Activated CD8-positive, alpha-beta memory T cell treated with anti-CD3 and anti-CD28 coated beads, Interleukin-2, amount 10 ng/mL, durations not matched to agents 7 days and 5 days (primary cell): ENCODE data around the gene PTPRD. TPM values are rescaled to one million over a fixed set of nuclear protein-coding genes. Genes with fewer than 3 reads are reported as not detected.

Experiments
- ATAC-seq: fragments of 150-1000 bp; cut with Tn5 transposase; one replicate; pipeline ENCODE4 v1.10.0; 2021; ENCODE audit warnings: moderate library complexity
- CTCF ChIA-PET: fragments of 350-600 bp; sonication (Branson Sonifier 250); formaldehyde crosslinking; loops from one replicate; lab custom pipeline; 2021; ENCODE audit warnings: antibody characterized with exemption; lab: Charles Lee
- DNase-seq: peaks from one replicate; pipeline ENCODE4 v3.0.0-alpha.2; 2020
- H3K27ac Mint-ChIP-seq: one replicate; pipeline ENCODE4 v1.8.0; 2021; ENCODE audit warnings: mild to moderate bottlenecking, mixed read lengths
- H3K27me3 Mint-ChIP-seq: one replicate; pipeline ENCODE4 v1.8.0; 2021; ENCODE audit warnings: mixed read lengths
- H3K36me3 Mint-ChIP-seq: one replicate; pipeline ENCODE4 v1.8.0; 2021; ENCODE audit warnings: mild to moderate bottlenecking, mixed read lengths
- H3K4me1 Mint-ChIP-seq: one replicate; pipeline ENCODE4 v1.8.0; 2021; ENCODE audit warnings: mixed read lengths
- H3K4me3 Mint-ChIP-seq: one replicate; pipeline ENCODE4 v1.8.0; 2021; ENCODE audit warnings: mild to moderate bottlenecking, moderate library complexity, mixed read lengths
- H3K9me3 Mint-ChIP-seq: one replicate; pipeline ENCODE4 v1.8.0; 2022; ENCODE audit warnings: low read depth, mixed read lengths
- total RNA-seq, 2 experiments: library from RNA; stranded (reverse); gene quantifications; one replicate each; pipeline ENCODE4 v1.2.3, GENCODE V29; 2021

Gene PTPRD
- total RNA-seq, 2 experiments from 2014 or later: 0.07 TPM; not detected in 1

DNA sequence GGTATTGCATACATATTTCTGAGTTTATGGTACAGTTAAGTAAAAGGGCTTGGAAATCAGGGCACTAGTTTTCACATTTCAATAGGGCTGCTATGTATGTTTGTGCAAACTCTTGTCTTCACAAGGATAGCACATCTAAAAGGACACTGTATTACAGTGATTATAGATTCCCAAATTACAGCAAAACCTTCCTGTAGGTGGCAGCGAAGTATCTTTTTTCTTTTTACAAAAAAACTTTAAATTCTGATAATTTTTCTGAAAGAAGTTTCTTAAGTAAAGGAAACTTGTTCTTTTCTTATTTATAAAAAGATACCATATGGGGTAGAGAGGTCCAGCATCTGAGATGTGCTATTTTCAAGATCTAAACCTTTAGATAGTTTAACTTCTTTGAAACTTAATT is 337.8 kb downstream of the PTPRD start:
- peaks cover 7% of the 10 kb centered on the region for H3K9me3 Mint-ChIP-seq
- no peak overlapping the region for H3K4me3 Mint-ChIP-seq
- H3K4me1 Mint-ChIP-seq: no peaks in the 10 kb centered on the region
- ATAC-seq: no peak
- no peak overlapping the region for H3K27ac Mint-ChIP-seq
- CTCF ChIA-PET: no interaction called here
- H3K36me3 Mint-ChIP-seq: no peaks in the 10 kb centered on the region
- no peaks in the 10 kb centered on the region for H3K27me3 Mint-ChIP-seq
- DNase-seq: no peak

DNA sequence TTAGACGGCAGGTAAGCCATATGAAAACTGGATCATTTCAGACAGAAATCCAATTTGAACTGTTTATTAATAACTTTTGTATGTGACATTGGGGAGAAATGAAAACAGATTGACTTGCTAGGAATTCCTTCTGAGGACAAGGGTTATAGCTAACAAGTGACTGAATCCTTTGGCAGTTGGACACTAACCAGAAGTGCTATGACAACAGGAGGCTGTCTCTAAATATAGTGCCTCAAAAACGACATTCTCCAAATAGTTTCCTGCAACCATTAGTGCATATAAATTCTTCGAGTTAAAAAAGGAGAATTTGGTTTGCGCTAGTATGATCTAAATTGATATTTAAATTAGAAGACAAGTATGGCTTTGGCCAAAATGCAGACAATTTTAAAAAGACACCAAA is 338.6 kb downstream of the PTPRD start:
- no peaks in the 10 kb centered on the region for H3K36me3 Mint-ChIP-seq
- no peaks in the 10 kb centered on the region for H3K27me3 Mint-ChIP-seq
- CTCF ChIA-PET: no interaction called here
- no peak overlapping the region for H3K4me3 Mint-ChIP-seq
- ATAC-seq (no peak), DNase-seq (no peak)
- H3K4me1 Mint-ChIP-seq: no peaks in the 10 kb centered on the region
- H3K27ac Mint-ChIP-seq: no peak overlapping the region
- H3K9me3 Mint-ChIP-seq: peaks cover 5% of the 10 kb centered on the region

DNA sequence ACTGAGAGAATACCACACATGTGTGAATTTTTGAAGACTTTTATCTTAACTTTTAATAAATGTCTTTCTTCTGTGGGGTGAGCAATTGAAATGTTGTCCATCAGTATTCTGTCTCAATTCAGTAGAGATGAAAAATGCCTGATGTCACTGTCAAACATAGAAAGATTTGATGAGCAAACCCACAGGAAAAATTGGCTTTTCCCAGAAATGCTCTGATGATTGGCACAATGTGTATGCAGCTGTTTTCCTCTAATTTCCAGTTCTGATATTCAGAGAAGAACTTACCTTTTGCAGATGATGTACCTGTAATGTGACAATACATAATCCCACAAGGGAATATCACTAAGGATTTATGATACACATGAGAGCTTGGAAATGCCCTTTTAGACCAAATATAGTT is 340.0 kb downstream of the PTPRD start:
- Mint-ChIP-seq H3K27me3 (no peaks in the 10 kb centered on the region), H3K4me3 (no peak overlapping the region), H3K4me1 (no peaks in the 10 kb centered on the region), H3K27ac (no peak overlapping the region), H3K9me3 (peaks cover 6% of the 10 kb centered on the region), H3K36me3 (no peaks in the 10 kb centered on the region)
- CTCF ChIA-PET: no interaction called here
- ATAC-seq (no peak), DNase-seq (no peak)

DNA sequence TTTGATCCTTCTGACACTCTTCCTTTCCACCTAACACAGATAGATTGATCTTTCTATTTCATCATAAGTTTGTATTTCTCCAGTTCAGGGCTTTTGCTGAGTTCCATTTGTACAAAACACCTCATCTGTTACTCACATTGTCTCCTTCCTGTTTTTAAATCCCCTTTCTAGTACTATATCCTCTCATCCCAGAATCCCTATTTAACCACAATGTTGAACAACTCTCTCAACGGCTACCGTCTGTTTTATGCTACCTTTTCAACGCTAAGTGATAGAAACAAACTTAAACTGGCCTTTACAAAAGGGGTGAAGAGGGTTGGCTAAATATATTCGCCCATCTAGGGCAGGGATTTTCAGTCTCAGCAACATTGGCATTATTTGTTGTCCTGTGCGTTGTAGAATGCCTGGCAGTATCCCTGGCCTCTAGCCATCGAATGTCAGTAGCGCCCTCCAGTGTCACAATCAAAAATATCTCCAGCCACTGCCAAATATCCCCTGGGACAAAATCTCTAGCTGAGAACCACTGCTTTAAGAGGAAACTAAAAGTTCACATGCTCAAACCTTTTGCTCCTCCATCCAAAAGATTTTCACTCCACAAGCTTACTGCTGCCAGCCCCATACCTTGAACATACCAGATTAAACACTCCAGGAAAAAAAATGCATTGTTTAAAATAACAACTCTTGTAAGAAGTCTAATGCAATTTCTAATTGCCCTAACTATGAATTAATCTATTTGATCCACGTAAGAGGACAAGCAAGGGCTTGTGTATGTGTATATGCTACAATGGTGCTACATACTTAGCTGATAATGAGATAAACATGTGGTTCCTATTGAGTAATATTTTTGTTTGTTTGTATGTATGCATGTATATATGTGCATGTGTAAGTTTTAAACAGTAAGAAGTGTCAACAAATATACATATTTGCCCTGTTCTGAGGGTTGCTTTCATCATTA is 344.0 kb downstream of the PTPRD start:
- ATAC-seq: no peak
- H3K36me3 Mint-ChIP-seq: no peaks in the 10 kb centered on the region
- H3K4me1 Mint-ChIP-seq: no peaks in the 10 kb centered on the region
- no peak overlapping the region for H3K27ac Mint-ChIP-seq
- H3K4me3 Mint-ChIP-seq: no peak overlapping the region
- no peak for DNase-seq
- CTCF ChIA-PET: no interaction called here
- H3K9me3 Mint-ChIP-seq: peaks cover 6% of the 10 kb centered on the region
- no peaks in the 10 kb centered on the region for H3K27me3 Mint-ChIP-seq

DNA sequence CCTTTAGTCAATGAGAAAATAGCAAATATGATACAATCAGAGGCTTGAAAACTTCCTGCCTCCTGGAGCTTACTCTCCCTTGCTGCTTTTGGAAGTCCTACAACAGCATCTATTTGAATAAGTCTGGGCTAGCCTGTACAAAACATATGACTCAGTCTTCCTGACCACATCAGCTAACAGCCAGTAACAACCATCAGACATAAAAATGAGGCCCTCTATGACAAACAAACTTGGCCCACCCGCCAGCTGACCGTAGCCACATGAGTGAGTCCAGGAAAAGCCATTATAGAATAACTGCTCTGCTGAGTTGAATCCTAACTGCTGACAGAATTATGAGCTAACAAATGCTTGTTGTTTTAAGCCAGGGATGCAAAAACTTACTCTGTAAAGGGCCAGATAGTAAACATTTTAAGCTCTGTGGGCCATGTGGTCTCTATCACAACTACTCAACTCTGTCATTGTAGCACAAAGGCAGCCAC is 347.6 kb downstream of the PTPRD start:
- CTCF ChIA-PET: no interaction called here
- ATAC-seq (no peak), DNase-seq (no peak)
- H3K36me3 Mint-ChIP-seq: no peaks in the 10 kb centered on the region
- H3K27me3 Mint-ChIP-seq: no peaks in the 10 kb centered on the region
- H3K27ac Mint-ChIP-seq: no peak overlapping the region
- H3K4me3 Mint-ChIP-seq: no peak overlapping the region
- no peaks in the 10 kb centered on the region for H3K4me1 Mint-ChIP-seq
- peaks cover 4% of the 10 kb centered on the region for H3K9me3 Mint-ChIP-seq

DNA sequence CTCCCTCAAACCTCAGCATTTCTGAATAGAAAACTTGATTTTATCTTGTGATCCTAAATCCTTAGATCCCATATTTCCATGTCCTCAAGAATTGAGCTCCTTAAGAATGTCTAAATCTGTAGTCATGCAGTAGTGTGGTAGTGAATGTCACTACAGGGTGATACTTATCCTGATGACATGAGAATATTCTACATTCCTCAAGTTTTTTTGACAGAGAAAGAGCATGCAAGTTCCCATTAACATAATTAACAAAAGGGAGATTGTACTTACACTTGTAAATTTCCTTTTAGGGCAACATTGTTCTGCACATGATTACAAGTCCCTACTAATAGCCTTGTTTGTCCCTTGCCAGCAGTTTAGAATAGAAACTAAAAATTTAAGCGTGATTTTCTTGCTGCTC is 352.3 kb downstream of the PTPRD start:
- Mint-ChIP-seq H3K4me3 (no peak overlapping the region), H3K27me3 (no peaks in the 10 kb centered on the region), H3K9me3 (peaks cover 2% of the 10 kb centered on the region), H3K27ac (no peak overlapping the region), H3K4me1 (no peaks in the 10 kb centered on the region), H3K36me3 (no peaks in the 10 kb centered on the region)
- CTCF ChIA-PET: no interaction called here
- ATAC-seq (no peak), DNase-seq (no peak)

DNA sequence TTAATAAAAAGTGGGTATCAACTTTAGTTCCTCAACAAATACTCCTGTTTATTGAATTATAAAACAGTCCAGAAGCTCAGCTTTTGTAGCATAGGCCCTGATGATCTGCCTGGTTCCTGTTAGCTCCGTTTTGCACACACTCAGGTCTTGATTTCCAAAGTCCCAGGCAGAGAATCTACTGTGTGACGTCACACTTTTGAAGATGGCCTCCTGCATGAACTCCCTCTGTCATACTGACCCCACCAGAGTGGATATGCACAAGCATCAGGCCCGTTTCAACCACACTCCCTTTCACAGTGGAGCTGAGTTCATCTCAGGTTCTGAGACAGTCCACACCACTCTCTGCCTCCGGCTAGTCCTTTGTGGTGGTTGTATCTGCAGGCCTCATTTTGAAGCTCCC is 353.1 kb downstream of the PTPRD start:
- ATAC-seq: no peak
- H3K27ac Mint-ChIP-seq: no peak overlapping the region
- no peaks in the 10 kb centered on the region for H3K36me3 Mint-ChIP-seq
- H3K27me3 Mint-ChIP-seq: no peaks in the 10 kb centered on the region
- DNase-seq: no peak
- H3K4me1 Mint-ChIP-seq: no peaks in the 10 kb centered on the region
- H3K9me3 Mint-ChIP-seq: peaks cover 2% of the 10 kb centered on the region
- H3K4me3 Mint-ChIP-seq: no peak overlapping the region
- CTCF ChIA-PET: no interaction called here

DNA sequence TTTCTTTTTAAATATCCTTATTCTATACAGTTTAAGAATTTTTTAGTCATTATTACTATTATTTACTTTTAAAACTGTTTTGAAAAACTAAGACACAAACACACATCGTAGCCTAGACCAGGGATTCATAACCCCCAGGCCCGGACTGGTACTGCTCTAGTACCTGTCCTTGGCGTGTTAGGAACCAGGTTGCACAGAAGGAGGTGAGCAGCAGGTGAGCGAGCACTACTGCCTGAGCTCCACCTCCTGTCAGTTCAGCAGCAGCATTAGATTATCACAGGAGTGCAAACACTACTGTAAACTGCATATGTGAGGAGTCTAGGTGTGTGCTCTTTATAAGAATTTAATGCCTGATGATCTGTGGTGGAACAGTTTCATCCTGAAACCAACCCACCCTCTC is 357.0 kb downstream of the PTPRD start:
- Mint-ChIP-seq H3K27ac (no peak overlapping the region), H3K4me3 (no peak overlapping the region), H3K27me3 (no peaks in the 10 kb centered on the region), H3K4me1 (no peaks in the 10 kb centered on the region), H3K9me3 (peaks cover 2% of the 10 kb centered on the region), H3K36me3 (no peaks in the 10 kb centered on the region)
- CTCF ChIA-PET: no interaction called here
- ATAC-seq (no peak), DNase-seq (no peak)

DNA sequence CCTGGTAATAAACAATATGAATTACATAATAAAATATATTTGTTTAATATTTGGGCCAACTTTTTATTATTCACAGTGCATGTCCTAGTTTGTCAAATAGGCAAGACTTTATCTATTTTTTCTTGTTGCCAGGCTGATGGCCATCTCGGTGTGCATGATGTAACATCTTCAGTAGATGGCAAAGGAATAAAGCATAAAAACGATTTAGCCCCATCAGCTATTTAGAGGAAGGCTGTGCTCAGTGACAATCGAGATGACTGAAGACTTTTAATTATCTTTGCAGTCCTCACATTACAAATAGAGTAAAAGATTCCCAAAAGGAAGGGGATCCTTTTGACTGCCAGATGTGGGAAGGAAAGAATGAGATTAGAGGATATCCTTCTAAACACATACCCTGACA is 358.5 kb downstream of the PTPRD start:
- H3K27me3 Mint-ChIP-seq: no peaks in the 10 kb centered on the region

DNA sequence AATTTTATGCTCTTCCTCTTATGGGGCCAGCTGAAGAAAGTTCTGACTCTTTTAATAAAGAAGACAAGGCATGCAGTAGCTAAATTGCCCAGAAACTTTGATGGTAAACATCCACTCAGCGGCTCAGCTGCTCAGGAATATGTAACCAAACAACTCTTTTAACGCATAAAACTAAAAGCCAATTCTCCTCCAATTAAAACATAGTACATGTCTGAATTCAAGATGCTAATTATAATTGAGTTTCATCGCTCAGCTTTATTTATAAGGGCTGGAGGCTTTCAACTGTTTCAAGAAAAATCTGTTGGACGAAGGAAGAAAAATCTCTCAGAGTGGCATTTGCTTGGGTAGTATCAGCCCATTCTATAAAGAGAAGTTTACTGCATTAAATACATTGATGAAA is 359.5 kb downstream of the PTPRD start:
- H3K27ac Mint-ChIP-seq: no peak overlapping the region
- H3K4me3 Mint-ChIP-seq: no peak overlapping the region
- ATAC-seq: no peak
- no peak for DNase-seq
- H3K27me3 Mint-ChIP-seq: no peaks in the 10 kb centered on the region
- no peaks in the 10 kb centered on the region for H3K36me3 Mint-ChIP-seq
- CTCF ChIA-PET: no interaction called here
- peaks cover 2% of the 10 kb centered on the region for H3K9me3 Mint-ChIP-seq
- H3K4me1 Mint-ChIP-seq: no peaks in the 10 kb centered on the region

More for the DNA sequence above, 358.5 kb downstream of the PTPRD start:
- CTCF ChIA-PET: no interaction called here
- Mint-ChIP-seq H3K9me3 (peaks cover 2% of the 10 kb centered on the region), H3K4me1 (no peaks in the 10 kb centered on the region), H3K4me3 (no peak overlapping the region), H3K36me3 (no peaks in the 10 kb centered on the region), H3K27ac (no peak overlapping the region)
- ATAC-seq (no peak), DNase-seq (no peak)

DNA sequence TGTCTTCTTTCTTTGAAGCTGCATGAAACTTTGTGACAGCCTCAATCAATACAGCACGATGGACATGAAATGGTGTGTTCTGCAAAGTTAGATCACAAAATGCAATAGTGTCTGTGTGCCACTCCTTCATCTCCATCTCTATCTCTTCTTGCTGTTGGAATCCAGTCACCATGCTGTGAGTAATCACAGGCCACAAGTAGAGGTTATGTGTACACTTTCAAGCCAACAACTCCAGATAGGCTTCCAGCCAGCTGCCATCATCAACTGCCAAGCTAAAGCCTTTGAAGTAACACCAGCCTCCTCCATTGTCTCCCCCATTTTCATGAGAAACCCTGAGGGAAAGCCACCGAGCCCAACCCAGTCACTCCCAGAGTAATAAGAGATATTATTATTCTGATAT is 360.6 kb downstream of the PTPRD start:
- CTCF ChIA-PET: no interaction called here
- H3K4me1 Mint-ChIP-seq: no peaks in the 10 kb centered on the region
- ATAC-seq: no peak

DNA sequence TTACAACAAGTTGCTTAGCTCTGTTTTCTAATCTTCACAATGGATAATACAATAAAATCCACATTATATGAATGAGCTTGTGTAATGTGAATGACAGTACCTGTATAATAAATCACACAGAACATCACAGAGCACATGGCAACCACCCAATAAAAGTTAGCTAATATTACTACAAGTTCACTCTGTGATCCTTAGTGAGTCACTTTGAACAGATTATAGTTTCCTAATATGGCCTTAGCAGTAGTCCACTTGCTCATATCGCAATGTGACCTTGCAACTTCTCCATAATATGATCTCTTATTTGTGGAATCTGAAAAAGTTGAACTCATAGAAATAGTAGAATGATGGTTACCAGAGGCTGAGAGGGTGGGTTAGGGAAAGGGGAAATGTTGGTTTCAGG is 361.3 kb downstream of the PTPRD start:
- CTCF ChIA-PET: no interaction called here
- DNase-seq (no peak), ATAC-seq (no peak)
- Mint-ChIP-seq H3K27me3 (no peaks in the 10 kb centered on the region), H3K27ac (no peak overlapping the region), H3K9me3 (no peaks in the 10 kb centered on the region), H3K4me3 (no peak overlapping the region), H3K36me3 (no peaks in the 10 kb centered on the region), H3K4me1 (no peaks in the 10 kb centered on the region)

More for the DNA sequence above, 360.6 kb downstream of the PTPRD start:
- Mint-ChIP-seq H3K4me3 (no peak overlapping the region), H3K36me3 (no peaks in the 10 kb centered on the region), H3K27ac (no peak overlapping the region), H3K9me3 (no peaks in the 10 kb centered on the region), H3K27me3 (no peaks in the 10 kb centered on the region)
- no peak for DNase-seq

DNA sequence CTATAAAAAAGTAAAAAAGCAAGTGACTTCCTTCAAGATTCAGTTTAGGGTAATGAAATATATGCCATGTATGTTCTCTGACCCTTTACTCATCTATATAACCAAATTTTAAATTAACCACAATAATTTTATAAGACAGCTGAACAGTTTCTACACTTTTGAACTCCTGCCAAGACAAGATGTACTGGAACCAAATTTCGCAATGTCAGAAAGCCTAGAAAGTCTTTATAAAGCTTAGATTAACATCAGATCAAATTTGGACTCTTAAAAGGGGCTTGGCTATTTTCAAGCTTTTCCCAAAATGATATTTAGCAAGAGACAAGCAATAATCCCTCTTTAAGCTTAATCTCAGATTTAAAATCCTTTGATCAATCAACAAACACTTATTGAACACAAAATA is 362.6 kb downstream of the PTPRD start:
- CTCF ChIA-PET: no interaction called here

DNA sequence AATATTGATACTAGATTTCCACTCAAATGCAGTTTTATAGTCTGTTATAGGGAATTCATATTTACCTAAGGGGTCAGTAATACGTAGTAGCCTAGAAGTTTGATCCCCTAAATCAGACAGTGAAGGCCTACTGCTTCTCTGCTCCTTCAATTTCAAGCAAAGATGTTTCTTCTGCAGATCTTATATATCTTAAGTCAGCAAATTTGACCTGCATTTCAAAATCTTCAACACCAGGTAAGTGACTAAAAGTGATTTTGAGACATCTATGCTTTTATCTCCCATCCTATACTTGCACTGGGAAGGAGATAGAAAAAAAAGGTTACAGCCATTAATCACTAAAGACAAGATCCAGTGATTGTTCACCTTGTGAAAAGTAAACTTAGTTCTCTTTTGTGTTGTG is 363.9 kb downstream of the PTPRD start:
- ATAC-seq: no peak
- no peaks in the 10 kb centered on the region for H3K36me3 Mint-ChIP-seq
- H3K4me3 Mint-ChIP-seq: no peak overlapping the region
- DNase-seq: no peak
- CTCF ChIA-PET: no interaction called here
- H3K4me1 Mint-ChIP-seq: no peaks in the 10 kb centered on the region
- H3K27me3 Mint-ChIP-seq: no peaks in the 10 kb centered on the region
- no peak overlapping the region for H3K27ac Mint-ChIP-seq
- H3K9me3 Mint-ChIP-seq: peaks cover 4% of the 10 kb centered on the region

More for the DNA sequence above, 362.6 kb downstream of the PTPRD start:
- H3K4me1 Mint-ChIP-seq: no peaks in the 10 kb centered on the region
- no peak for DNase-seq
- no peaks in the 10 kb centered on the region for H3K27me3 Mint-ChIP-seq
- no peak overlapping the region for H3K27ac Mint-ChIP-seq
- no peak for ATAC-seq
- H3K4me3 Mint-ChIP-seq: no peak overlapping the region
- no peaks in the 10 kb centered on the region for H3K36me3 Mint-ChIP-seq
- peaks cover 4% of the 10 kb centered on the region for H3K9me3 Mint-ChIP-seq
